HUDEP-2 (cell line): ENCODE results near the gene TENT5C.
A peak's percentile ranks its signal among the peaks of the same experiment; 100 is the strongest.

Experiments used
- DNase-seq, 76 experiments: peaks; one replicate each; lab custom pipeline; 2025; ENCODE audit not compliant: unreplicated experiment in 76 of 76; lab: John Stamatoyannopoulos, UW

TENT5C gene

DNA sequence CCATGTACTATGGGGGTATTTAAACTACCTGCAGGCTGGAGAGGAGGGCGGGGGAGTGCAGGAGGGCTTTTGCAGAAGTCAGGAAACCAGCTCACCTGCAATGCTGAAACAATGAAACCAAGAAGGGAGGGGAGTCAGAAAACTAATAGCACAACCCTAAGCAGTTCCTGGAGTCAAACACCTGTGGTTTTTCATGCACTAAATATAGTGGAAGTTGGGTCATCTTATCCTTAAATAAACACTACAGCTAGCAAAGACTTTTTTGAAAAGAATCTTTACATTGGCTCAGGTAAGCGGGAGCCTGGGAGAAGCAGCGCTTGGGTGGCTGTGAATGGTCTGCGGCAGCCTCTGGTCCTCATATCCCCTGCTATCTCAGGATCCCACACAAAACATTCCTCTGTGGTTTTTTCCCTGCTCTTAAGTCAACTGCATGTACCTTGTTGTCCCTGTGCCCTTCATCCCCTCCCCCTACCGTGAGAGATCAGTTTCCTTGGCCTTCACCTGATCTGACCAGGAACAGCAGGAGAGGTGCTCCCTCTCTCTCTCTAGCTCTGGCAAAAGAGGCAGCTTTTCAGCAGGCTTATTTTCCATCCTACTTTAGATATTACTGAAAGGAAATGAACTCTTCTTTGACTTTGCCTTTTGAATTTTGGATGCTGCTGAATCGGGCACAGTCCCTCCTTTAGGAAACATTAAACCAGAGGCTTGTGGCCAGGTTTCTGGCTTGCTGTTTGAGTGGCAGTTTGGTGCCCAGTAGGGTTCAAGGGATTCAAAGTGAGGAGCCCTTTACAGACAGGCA is 26.6 kb downstream of the TENT5C start:
- DNase-seq = no peak

- DNase-seq = no peak
Measured at GRCh38 chr1:117633068-117633345, 27.2 kb downstream of the TENT5C start.

DNA sequence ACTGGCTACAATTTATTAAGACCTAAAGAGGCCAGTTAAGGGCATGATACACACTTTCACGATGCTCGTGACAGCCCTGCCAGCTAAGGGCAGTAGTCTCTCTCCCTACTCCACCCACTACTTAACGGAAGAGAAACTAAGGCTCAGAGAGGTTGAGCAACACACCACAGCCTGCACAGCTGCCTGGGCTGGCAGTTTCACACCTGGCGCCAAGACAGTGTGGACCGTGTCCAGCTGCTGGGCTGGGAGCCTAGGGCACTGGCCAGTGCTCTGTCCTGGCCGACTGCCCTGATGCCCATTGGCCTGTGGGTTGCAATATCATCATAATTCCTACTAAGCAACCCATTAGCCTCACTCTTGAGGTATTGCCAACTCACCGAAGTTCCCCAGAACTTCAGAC is 27.6 kb downstream of the TENT5C start:
- DNase-seq = no peak

DNA sequence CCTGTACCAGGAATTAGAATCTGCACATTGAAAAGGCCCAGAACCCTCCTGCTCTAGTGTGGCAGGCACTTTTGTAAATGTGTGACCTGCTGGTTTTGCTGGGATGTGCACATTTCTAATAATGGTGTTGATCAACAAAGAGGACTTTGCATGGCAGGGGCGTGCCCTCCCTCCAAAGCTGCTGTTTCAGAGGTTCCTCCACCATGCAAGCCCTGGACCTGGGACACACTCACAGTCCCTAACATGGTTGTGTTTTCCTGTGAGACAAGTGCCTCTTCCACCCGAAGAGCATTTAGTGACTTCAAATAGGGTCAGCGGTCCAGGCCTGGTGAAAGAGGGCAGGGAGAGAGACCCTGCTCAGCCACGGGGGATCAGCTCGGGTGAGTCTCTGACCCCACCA is 28.1 kb downstream of the TENT5C start:
- DNase-seq = no peak

- DNase-seq = no peak
Measured at GRCh38 chr1:117634631-117635030, 28.8 kb downstream of the TENT5C start.

DNA sequence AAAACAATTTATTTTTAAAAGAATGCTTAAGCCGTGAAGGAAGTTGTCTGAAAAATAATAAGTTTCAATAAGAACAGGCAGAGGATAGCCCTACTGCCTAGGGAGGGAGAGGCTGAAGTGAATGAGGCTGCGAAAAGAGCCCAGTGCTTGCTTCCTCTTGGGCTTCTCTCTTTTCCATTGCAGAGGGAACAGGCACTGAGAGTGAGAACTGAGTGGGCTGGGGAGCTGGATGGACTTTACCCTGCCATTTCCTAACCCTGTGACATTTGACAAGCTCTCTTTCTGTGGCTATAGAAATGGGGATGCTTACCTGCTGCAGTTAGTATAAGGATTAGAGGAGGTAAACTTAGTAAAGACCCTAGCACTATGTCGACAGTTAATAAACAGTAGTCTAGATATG is 30.0 kb downstream of the TENT5C start:
- DNase-seq = no peak

DNA sequence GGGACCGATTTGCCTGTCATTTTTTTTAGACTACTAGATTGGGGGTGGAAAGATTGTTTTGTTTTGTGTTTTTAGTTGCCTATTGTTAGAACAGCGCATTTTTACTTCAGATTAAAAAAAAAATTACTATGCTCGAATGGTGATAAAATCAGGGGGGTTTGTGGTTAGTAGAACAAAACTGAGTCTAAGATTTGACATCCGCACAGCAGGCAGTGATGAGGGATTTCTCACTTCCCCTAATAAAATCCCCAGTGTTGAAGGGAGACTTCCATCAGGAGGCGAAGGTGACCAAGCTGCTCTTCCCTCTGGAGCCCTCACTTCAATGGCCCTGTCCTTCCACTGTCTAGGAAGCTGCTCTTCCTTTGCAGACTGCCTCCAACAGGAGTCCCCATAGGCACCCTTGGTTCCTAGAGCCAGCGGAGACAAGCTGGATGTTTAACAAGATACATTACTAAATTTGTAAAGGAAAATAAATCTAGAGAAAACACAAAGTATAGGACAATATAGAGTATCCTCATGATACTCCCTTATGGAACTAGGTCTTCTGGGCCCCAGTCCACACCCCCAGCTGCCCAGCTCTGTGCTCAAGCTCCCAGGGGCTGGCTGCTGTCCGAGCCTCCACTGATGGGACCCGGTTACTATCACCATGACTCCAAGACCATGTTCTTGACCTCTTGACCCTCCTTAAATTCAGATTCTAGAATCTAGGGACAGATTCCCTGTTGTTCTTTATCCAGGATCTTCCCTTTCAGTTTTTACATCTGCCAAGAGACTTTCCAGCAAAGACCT is 31.0 kb downstream of the TENT5C start:
- no peak for DNase-seq

DNA sequence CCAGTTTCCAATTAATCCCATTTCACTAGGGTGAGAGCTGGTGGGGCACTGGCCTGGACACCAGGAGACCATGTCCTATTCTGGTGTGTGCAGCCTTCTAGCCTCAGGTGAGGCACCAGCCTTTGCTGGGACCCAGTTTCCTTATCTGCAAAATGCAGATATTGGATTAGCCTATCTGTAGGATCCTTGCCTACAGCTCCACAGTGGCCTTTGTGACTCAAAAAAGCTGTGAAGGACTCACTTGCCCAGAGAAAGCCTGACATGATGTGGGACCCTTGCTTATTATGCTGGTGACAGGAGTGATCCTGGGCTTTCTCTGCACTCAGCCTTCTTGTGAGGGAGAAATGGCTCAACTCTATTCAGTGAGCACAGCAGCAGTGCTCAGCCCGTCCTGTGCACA is 32.3 kb downstream of the TENT5C start:
- DNase-seq = peak in 22 of 76 experiments; percentile 11 to 56 (median 24)

- no peak for DNase-seq
Measured at GRCh38 chr1:117638759-117639158, 32.9 kb downstream of the TENT5C start.

DNA sequence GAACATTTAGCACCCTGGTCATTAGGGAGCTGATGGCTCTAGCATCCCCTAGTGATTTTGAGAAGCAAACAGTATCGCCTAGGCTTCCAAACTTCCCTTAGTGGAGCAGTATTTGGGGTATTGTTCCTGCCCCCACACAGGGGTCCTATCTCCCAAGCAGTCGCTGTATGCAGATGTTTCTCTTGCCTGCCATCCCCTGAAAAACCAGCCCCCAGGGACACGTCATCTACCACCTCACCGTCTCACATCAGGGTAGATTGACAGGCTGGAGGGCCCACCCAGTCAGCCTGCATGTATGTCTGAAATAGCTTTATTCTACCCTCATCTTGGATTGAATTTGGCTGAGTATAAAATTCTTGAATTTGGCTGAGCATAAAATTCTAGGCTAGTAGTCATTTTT is 33.9 kb downstream of the TENT5C start:
- DNase-seq = no peak

DNA sequence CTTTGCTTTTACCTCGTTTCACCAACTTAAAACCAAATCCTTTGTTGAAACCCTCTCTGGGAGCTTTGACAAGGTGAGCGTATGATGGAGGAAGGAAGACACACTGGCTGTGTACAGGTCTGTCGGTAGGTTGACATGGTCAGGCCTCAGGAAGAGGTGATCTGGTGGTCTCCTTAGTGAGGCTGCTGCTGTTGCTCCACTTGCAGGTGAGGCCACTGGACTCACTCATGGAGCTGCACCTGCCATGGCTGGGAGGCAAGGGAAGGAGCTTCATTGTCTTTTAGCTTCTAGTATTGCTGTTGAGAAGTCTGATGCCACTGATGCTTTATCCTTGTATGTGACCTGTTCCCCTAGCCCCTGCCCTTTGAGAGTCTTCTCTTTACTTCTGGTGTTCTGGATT is 35.7 kb downstream of the TENT5C start:
- no peak for DNase-seq

GRCh38 chr1:117642963-117643362 is 37.1 kb downstream of the TENT5C start:
- peak in 7 of 76 experiments; percentile 2 to 43 (median 15) for DNase-seq

GRCh38 chr1:117643601-117644000 is 37.8 kb downstream of the TENT5C start:
- no peak for DNase-seq

- peak in 59 of 76 experiments; percentile 12 to 74 (median 37) for DNase-seq
Measured at GRCh38 chr1:117644696-117645311, 39.0 kb downstream of the TENT5C start.

DNA sequence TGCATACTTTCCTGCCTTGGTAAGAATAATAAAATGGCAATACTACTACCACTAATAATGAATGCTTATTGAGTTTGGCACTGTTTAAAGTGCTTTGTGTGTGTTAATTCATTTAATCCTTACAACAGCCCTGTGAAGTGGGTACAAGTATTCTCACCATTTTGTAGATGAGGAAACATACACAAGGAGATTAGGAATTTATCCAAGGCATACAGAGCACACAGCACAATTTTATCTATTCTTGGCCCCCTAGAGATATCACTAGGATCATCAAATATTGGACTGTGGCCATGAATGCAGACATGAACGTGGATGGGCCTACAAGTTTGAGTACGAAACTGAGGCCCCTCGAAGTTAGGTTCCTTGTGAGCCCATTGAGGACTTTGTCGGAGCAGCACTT is 39.5 kb downstream of the TENT5C start:
- peak in 3 of 76 experiments; percentile 3 to 18 (median 10) for DNase-seq

DNA sequence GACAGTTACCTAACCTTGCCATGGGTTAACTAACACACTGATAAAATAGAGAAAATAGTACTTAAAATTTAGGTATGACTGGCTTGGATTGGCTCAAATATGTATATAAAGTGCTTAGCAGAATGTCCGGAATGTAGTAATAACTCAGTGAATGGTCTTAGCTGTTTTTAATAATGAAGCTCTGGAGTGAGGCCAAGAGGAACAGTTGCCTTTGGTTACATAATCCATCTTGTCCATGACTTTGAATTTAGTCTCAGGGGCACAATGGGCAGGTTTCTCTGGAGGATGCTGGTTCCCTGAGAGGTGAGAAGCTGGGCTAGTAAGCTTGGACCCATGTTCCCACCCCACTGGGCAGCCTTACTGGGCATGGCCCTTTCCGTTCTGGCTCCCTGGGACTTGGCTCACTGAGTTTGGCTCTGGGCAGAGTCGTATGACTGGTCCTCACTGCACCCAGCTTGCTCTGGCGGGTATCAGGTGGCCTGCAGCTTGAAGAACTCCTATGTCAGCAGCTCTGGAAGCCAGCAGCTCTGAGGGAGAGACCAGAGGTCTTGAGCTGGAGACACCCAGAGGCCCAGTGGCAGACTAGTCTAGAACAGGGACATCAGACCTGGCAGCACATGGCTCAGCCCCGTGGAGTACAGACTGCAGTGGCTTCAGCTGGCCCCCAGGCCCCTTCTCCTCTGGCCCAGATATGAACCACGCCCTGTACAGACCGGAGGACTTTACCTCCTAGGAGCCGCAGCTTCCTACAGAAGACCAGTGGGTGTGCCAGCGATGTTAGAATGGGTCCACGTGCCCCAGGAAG is 40.4 kb downstream of the TENT5C start:
- peak in 23 of 76 experiments; percentile 6 to 55 (median 29) for DNase-seq

DNA sequence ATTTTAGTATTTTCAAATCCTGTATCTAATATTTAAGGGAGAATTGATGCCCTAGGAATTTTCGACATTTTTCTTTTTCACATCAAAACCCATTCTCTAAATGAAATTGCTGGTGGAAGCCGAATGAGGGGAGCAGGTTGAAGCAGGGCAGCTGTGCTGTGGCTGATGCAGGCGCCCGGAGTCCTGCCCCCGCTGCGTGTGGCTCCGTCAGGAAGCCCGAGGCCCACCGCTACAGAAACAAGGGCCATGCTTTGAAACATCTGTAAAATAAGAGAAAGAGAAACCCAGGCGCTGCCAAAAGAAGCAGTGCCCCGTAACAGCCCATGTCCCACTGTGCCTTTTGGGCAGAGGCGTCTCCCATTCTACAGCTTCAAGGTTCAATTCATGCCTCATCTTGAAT is 41.1 kb downstream of the TENT5C start:
- no peak for DNase-seq

DNA sequence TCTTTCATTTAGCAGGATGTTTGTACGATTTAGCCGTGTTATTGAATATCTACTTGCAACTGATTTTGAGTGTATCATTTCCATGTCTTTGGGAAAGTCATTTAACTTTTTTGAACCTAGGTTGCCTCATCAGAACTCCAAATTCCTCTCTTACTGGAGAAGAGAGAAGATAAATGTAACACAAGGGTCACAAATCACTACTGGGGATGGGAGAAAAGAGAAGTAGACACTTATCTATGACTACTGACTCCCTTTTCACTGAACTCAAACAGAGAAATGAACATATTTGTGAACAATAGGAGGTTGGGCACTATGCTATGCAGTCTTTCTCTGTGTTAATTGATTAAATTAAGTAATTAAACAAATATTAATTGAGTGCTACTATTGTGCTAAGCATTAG is 42.2 kb downstream of the TENT5C start:
- no peak for DNase-seq

DNA sequence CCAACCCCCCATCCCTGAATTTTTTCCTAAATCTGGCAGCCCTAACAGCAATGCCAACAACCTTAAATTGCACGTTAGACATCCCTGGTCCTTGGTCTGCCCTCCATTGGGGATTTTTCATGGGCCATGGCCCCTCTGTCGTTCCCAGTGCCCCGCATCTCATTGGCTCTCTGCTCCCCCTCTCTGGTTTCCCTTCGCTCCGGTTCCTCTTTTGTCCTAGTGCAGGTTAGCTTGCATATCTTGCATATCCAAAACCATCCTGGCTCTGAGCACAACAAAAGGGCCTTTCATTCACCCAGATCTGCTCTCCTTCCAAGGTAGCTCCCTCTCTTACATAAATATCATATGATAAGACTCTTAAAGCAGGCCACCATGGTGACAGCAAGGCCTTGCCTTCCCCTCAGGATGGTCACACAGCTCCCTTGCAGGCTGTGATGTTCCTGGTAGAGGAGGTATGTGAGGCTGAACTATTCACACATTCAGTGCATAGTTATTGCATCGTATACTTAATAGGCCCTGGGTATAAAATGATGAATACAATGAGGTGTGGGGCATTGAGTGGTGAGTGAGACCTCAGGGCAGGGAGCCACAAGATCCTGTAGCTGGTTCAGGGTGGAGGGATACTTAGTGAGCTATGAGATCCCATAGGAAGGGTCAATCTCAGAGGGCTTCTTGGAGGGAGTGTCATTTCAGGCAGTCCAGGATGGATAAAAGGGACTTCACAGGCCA is 45.2 kb downstream of the TENT5C start:
- no peak for DNase-seq

- DNase-seq = no peak
Measured at GRCh38 chr1:117651616-117652015, 45.8 kb downstream of the TENT5C start.
